Measurements from ENCODE around the gene CAMK2A.

DNA sequence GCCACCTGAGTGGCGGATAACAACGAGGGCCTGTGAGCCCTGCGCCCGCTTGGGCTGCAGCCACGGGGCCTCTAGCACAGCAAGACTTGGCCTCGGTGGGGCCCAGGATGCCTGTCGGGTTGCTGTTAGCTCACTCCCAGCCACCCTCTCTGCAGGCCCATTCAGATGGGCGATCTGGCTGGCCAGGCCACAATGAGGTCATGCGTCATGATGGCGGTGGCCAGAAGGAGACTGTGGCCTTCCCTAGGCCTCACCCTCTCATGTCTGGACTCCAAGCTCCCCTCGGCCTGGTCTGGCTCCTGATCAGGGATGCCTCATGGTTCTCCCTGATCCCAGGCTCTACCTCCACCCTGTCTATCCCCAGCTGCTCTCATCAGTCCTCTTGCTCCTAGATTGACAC lies 49.0 kb upstream of the CAMK2A start:
- no peak for TF ChIP-seq TAF1 (IDR thresholded peaks at IDR 0.05; ENCODE audit: low read depth, low read length)
- no peak for TF ChIP-seq POLR2AphosphoS5 (IDR thresholded peaks at IDR 0.05; ENCODE audit: low read depth, low read length)
- no peak for TF ChIP-seq SPI1 (IDR thresholded peaks at IDR 0.05; ENCODE audit: low read depth, low read length)
- no peak for TF ChIP-seq POLR2A (IDR thresholded peaks at IDR 0.05; ENCODE audit: low read depth, low read length)
